Measurements from ENCODE around the gene ZMYND8.

Gene ZMYND8

DNA sequence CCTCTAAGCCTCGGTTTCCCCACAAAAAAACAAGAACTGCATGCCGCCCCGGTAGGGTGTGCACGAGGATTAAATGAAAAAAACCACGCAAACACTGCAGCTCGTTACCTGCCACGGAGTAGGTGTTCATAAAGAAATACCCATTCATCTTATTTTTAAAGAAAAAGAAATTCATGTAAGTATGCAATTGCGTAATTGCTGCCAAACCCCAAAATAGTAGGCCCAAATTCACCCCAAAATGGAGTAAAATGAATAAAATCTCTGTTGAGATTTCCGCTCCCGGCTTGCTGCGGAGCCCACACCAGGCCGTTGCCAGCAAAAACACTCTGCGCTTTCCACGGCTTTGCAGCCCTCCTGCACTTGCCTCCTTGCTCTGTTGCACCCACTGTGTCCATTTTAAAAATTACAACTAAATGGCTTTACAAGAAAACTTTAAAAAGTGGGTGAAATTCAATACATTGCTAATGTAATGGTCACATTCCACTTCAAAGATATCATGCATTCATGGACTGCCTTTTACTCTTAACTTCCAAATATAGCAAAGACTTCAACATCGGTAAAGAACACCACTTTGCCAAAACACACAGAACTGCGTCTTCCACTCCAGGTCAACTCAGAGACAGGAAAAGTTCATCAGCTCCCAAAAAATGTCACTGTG is 125.0 kb downstream of the ZMYND8 start:
- no peak for DNase-seq (ENCODE audit: low read depth)
- H3K4me3 ChIP-seq (ENCODE audit: control insufficient read depth, low read depth, low read length): no peak overlapping the region
- TF ChIP-seq, protein P1, sequence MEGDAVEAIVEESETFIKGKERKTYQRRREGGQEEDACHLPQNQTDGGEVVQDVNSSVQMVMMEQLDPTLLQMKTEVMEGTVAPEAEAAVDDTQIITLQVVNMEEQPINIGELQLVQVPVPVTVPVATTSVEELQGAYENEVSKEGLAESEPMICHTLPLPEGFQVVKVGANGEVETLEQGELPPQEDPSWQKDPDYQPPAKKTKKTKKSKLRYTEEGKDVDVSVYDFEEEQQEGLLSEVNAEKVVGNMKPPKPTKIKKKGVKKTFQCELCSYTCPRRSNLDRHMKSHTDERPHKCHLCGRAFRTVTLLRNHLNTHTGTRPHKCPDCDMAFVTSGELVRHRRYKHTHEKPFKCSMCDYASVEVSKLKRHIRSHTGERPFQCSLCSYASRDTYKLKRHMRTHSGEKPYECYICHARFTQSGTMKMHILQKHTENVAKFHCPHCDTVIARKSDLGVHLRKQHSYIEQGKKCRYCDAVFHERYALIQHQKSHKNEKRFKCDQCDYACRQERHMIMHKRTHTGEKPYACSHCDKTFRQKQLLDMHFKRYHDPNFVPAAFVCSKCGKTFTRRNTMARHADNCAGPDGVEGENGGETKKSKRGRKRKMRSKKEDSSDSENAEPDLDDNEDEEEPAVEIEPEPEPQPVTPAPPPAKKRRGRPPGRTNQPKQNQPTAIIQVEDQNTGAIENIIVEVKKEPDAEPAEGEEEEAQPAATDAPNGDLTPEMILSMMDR (conservative IDR thresholded peaks at IDR 0.05; ENCODE audit: control insufficient read depth, insufficient read depth, low read depth, low read length): no peak

DNA sequence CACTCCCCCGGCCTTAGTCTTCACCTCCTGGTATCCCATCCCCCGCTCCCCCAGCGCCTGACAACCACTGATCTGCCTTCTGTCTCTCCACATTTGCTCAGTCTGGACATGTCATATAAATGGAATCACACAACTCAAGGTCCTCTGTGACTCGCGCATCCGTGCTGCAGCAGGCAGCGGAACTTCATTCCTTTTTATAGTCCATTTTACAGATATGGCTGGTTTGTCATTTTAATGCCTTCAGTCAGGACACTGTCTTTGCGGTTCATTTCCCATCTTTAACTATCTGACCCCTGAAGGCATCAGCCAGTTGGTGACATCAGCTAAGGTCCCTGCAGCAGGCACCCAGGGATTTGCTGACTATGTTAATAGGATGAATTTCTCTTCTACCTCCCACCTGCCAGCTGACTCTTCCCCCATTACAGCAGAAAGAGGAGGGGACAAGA is 125.7 kb downstream of the ZMYND8 start:
- TF ChIP-seq, protein P1 (conservative IDR thresholded peaks at IDR 0.05; ENCODE audit: control insufficient read depth, insufficient read depth, low read depth, low read length): no peak
- DNase-seq (ENCODE audit: low read depth): no peak
- H3K4me3 ChIP-seq (ENCODE audit: control insufficient read depth, low read depth, low read length): no peak overlapping the region

DNA sequence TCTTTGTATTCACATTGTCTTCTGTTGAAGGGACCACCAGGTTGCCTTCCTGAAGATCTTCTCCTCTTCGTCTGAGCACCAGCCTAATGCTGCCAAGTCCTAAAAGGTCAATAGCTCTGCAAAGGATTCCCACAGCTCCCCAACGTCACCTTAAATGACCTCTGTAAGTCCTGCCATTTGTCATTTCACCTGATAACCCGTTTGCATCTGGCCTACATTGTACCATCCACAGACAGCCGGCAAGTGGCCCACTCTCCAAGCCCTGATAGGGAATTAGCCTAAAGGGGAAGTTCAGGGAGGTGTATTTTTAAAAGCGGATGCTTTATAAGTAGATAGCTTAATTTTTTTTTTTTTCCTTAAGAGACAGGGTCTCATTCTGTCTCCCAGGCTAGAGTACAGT is 127.8 kb downstream of the ZMYND8 start:
- DNase-seq (ENCODE audit: low read depth): no peak
- TF ChIP-seq, protein P1 (conservative IDR thresholded peaks at IDR 0.05; ENCODE audit: control insufficient read depth, insufficient read depth, low read depth, low read length): no peak
- H3K4me3 ChIP-seq (ENCODE audit: control insufficient read depth, low read depth, low read length): no peak overlapping the region

DNA sequence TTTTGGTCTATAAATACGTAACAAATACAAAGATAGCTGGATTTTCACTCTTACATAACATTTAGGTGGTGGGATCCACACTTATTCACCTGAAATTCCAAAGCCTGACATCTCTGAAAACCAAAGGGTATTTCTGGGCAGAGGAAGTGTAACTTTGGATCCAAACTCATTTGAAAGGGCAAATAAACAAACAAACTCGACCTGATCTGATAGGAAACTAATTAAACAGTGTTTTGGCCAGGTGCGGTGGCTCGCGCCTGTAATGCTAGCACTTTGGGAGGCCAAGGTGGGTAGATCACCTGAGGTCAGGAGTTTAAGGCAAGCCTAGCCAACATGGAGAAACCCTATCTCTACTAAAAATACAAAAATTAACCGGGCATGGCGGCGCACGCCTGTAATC is 128.9 kb downstream of the ZMYND8 start:
- TF ChIP-seq, protein P1 (conservative IDR thresholded peaks at IDR 0.05; ENCODE audit: control insufficient read depth, insufficient read depth, low read depth, low read length): no peak
- no peak for DNase-seq (ENCODE audit: low read depth)

DNA sequence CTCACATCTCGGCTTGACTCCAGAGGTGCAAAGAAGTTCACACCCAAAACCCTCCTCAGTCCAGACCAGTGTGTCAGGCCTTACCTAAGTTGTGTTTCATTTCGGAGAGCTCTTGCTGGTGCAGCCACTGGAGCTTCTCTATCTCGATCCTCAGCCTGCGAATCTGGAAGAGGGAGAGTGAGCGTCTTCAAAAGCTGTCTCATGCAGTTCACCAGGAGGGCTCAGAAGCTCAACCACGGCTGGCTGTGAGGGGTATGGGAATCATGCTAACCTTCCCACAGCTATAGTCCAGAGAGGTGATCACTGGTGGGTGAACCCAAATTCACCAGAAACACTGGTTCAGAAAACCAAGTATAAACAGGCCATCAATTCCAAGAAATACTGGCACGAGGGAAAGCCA is 129.4 kb downstream of the ZMYND8 start:
- no peak for DNase-seq (ENCODE audit: low read depth)
- no peak overlapping the region for H3K4me3 ChIP-seq (ENCODE audit: control insufficient read depth, low read depth, low read length)
- TF ChIP-seq, protein P1 (conservative IDR thresholded peaks at IDR 0.05; ENCODE audit: control insufficient read depth, insufficient read depth, low read depth, low read length): no peak

More for the DNA sequence above, 128.9 kb downstream of the ZMYND8 start:
- no peak overlapping the region for H3K4me3 ChIP-seq (ENCODE audit: control insufficient read depth, low read depth, low read length)

DNA sequence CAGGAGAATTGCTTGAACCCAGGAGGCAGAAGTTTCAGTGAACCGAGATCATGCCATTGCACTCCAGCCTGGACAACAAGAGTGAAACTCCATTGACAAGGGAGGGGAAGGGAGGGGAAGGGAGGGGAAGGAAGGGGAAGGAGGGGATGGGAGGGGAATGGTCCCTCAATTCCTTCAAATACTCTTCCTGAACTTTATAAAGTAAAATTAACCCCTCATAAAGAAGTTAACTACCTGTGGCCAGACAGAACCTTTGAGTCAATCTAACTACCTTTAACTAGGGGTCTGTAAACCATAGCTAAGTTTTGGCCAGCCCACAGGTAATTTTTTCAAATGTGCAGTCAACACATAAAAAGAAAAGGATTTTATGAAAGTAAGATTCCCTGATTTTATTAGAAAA is 131.0 kb downstream of the ZMYND8 start:
- H3K4me3 ChIP-seq (ENCODE audit: control insufficient read depth, low read depth, low read length): no peak overlapping the region
- no peak for DNase-seq (ENCODE audit: low read depth)
- TF ChIP-seq, protein P1 (conservative IDR thresholded peaks at IDR 0.05; ENCODE audit: control insufficient read depth, insufficient read depth, low read depth, low read length): no peak
